GM18907 (cell line): ENCODE results near the gene PLD3.
"Not testable (repeated sequence)": the region's sequence is repeated elsewhere in the genome, so short reads cannot be mapped to it uniquely, and the experiment has no call there.

Experiments used
- ATAC-seq: cut with Tn5 transposase; IDR thresholded peaks from one replicate; pipeline ENCODE4 v1.9.1; 2021; ENCODE audit warnings: mild to moderate bottlenecking, moderate library complexity; ENCODE audit not compliant: unreplicated experiment

PLD3 gene

DNA sequence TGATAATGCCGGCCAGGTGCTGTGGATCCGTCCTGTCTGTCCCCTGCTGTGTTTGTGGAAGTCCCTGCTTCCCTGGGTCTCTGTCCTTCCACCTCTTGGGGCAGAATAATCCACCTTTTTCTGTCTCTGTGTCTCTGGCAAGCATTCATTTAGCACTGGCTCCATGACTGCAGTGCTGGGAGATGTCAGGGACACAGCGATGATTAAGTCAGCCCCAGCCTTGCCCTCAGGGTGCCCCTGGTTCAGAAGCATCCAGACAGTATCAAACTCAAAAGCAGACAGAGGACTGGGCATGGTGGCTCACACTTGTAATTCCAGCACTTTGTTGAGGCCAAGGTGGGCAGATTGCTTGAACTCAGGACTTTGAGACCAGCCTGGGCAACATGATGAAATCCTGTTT lies 40.0 kb downstream of the PLD3 start:
- no peak for ATAC-seq

DNA sequence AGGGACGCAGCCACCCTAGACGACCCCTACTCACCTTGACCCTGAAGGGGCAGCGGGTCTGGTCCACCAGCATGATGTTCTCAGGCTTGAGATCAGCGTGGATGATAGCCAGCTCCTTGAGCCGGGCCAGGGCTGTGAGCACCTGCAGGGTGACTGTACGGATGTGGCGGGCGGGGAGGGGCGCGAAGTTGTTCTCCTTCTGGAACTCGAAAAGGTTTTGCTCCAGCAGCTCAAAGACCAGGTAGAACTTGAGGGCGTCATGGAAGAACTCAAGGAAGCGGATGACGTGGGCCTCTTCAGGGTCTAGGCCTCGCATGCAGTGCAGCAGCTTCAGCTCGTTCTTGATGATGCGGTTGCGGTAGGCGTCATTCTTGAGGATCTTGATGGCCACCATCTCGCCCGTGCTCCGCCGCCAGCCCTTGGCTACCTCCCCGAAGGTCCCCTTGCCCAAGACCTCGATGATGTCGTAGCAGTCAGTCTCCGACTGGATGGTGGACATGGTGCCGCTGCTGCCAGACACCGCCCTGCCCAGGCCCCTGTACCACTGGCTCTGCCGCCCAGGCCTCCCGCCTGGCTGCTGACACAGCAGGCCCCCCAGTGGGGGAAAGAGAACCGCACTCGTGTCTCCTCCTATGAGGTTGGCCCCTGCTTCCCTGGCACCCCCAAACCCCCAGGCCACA lies 41.0 kb downstream of the PLD3 start:
- no peak for ATAC-seq

DNA sequence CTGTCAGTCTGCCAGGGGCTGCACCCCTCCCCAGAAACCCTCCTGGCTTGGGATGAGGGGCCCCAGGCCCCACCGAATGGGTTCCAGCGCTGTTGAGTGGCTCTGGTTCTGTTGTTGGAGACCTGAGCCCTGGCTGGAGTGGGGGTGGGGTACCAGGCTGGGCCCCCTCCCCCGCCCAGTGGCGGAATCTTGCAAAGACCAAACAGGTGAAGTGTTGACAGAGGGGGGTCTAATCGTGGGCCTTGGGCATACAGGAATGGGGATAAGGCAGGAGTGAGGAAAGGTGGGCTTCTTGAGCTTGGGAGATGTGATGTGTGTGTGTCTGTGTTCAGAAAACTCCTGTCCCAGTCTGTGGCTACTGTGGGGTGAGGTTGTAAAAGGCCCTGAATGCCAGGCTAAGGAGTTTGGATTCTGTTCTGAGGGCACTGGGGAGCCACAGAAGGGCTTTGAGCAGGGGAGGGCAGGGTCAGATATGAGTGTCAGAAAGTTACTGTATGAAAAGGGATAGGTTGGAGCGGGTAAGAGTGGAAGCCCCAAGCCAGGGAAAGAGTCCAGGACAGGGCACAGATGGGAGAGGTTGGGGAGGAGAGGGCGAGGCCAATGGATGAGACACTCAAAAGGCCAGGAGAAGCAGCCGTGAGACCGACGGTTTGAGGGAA lies 41.7 kb downstream of the PLD3 start, which contains the start of gene HIPK4:
Gene HIPK4 (minus strand): TSS at position 98 of the 659 bp plus-strand sequence. CDS start 279 bp downstream, outside the sequence.
- no peak for ATAC-seq

DNA sequence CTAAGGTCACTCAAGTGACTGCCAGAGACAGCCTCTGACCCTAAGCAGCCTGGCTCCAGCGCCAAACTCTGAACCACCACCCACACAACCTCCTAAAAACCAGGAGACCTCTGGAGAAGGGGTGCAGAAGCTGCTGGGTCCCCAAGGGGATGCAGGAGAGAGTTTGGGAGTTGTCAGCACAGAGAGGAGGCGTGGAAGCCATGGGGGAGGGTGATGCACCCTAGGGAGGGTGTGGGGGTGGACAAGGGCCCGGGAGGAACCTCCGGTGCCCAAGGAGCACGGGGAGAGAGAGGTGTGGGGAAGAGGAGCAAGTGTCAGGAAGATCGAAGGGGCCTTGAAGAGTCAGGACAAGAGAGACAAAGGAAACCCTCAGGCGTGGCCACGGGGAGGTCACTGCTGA lies 43.6 kb downstream of the PLD3 start:
- ATAC-seq: no peak

DNA sequence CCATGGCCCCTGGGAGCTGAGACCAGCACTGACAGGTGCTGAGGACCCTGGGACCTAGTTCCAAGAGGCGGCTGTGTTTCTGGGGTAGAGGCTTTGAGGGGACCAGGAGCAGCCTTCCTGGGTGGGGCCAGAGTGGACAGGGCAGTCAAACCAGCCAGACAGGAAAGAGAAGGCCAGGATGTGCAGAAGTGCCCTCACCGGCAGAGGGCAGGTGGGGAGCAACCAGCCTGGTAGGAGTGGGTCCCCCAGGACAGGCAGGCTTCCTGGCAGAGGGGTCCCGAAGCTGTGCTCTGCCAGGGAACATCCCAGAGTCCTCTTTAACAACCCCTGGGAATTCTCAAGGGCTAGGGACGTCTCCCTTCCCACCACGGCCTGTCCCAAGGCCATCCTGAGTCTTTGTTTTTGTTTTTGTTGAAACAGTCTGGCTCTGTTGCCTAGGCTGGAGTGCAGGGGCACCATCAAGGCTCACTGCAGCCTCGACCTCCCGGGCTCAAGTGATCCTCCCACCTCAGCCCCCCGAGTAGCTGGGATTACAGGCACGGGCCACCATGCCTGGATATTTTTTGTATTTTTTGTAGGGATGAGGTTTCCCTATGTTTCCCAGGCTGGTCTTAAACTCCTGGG lies 44.5 kb downstream of the PLD3 start:
- ATAC-seq: no peak

DNA sequence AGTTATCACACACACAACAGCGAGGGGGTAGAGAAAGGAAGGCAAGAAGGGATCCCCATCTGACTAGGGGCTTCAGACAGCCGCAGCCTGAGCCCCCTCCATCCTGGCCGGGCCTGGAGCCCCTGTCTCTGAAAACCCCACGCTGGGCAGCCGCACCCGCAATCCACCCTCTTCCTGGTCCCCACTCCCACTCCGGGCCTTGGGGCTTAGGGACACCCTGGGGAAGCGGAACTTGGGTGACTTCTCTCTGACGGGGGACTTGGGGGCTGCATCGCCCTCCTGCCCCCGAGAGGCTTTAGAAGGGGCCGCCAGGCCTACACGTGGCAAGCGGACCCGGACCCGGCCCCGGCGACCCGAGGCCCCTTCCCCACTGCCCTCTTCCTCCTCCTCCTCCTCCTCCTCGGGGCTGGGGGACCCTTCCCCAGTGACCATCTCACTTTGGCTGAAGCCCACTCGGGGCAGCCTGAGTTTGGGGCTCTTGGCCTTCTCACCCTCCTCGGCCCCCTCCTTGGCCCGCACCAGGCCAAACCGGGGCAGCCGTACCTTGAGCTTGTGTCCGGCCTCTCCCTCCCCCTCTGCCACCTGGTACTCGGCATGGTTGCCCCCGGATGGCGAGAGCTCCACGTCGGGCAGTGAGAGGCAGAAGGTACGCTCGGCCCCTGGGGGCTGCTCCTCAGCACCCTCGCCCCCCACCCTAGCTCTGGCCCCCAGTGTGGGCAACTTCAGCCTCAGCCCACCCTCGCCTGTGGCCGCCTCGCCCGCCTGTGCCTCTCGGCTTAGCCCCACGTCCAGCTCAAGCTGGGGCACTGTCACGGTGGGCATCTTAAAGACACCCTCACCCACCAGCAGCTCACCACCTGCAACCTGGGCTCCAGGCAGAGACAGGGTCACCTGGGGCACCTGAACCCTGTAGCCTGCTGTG lies 45.7 kb downstream of the PLD3 start:
- no peak for ATAC-seq

DNA sequence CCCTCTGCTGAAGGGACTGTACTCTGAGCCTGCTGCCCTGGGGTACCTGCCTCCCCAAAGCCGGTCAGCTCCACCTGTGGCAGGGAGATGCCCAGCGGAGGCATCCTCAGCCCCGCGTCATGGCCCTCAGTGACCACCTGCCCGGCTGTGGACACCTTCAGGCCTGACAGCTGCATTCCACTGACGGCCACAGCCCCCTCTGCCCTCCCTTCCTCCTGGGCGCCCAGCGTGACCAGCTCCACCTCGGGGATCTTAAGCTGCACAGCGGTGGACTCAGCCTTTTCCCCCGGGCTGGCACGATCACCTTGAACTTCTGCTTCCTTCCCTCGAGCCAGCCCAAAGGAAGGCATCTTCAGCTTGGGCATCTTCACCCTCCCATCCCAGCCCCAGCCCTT lies 46.3 kb downstream of the PLD3 start:
- ATAC-seq: no peak

DNA sequence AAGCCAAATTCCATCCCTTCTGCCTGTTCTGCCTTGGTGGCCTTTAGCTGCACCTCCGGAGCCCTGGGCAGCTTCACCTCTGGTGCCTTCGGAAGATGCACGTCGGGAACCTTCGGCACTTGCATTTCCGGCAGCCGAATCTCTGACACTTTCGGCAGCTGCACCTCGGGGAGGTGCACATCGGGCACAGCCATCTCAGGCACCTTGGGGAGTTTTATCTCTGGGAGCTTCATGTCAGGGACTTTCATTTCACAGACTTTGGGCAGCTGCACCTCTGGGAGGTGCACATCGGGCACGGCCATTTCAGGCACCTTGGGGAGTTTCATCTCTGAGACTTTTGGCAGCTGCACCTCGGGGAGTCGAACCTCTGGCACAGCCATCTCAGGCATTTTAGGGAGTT lies 47.5 kb downstream of the PLD3 start:
- ATAC-seq: no peak

DNA sequence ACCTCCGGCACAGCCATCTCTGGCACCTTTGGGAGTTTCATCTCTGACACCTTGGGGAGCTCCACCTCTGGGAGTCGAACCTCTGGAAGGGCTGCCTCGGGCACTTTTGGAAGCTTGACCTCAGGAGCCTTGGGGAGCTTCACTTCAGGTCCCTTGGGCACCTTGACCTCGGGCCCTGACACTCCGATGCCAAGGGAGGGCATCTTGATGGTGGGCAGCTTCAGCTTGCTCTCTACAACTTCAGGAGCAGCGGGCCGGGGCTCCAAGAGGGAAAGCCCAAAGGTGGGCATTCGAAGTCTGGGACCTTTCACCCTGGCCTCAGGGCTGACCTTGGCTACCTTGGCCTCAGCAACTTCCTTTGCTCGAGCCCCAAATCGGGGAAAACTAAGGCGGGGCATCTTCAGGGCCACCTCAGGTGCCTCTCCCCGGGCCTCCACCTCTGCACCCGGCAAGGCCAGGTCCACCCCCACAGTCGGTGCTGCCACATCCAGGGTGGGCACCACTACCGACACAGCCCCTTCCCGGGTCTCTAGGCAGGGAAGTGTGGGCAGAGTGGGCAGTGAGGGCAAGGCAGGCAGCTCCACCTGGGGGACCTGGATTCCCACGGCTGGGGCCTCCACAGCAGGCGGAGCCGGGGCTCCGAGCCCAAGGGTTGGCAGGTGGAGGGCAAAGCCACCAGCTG lies 48.5 kb downstream of the PLD3 start:
- no peak for ATAC-seq

DNA sequence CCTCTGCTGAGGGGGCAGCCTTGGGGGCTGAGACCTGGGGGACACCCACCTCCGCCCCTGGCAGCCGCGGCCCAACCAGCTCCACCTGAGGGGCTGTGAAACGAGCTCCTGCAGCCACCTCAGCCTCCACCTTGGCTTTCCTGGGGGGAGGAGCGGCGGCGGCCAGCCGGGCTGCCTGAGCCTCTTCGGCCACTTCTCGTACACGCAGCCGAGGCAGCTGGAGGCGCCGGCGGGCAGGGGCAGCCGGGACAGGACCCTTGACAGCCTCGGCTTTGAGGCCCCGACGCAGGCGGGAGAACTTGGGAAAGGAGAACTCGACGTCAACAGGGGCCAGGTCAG lies 49.0 kb downstream of the PLD3 start:
- ATAC-seq: no peak

DNA sequence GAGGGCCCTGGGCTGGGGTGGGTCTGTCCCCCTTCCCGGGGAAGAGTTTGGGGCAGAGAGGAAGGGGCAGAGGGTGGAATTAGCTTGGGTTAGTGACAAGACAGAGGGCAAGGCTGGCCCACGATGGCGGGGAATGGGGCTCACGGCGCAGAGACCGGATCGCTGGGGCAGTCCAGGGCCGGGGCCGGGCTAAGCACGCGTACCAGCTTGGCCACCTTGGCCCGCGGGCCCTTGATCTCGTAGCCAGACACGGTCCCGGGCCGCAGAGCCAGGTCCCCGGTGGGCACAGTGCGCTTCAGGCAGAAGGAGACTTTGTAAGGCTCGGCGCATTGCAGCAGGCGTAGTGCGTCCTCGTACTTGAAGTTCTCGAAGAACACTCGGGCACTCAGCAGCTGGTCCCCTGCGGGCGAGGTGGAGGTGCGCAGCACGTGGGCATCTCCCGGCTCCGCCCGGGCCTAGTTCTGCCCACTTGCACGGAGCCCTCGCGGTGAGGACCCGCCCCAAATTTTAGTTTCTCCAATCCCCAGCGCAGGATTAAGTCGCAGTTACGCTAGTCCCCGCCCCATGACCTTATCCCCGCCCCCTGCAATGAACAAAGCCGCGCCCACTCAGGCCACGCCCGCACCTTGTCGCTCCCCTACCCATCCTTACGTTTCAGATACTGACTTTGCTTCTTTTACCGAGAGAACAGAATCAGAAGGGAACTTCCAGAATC lies 50.1 kb downstream of the PLD3 start:
- ATAC-seq: no peak

DNA sequence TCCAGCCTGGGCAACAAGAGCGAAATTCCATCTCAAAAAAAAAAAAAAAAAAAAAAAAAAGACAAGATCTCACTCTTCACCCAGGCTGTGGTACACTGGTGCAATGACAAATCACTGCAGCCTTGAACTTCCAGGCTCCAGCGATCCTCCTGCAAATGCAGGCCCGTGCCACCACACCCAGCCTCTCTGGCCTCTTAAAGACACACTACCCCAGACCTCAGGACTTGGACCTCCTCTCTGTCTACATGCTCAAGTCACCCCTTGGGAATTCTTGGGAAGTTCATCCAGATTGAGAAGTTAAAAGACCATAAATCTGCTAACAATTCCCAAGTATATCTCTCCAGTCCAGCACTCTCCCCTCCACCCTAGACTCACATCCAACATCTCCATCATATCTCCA lies 52.1 kb downstream of the PLD3 start:
- no peak for ATAC-seq

DNA sequence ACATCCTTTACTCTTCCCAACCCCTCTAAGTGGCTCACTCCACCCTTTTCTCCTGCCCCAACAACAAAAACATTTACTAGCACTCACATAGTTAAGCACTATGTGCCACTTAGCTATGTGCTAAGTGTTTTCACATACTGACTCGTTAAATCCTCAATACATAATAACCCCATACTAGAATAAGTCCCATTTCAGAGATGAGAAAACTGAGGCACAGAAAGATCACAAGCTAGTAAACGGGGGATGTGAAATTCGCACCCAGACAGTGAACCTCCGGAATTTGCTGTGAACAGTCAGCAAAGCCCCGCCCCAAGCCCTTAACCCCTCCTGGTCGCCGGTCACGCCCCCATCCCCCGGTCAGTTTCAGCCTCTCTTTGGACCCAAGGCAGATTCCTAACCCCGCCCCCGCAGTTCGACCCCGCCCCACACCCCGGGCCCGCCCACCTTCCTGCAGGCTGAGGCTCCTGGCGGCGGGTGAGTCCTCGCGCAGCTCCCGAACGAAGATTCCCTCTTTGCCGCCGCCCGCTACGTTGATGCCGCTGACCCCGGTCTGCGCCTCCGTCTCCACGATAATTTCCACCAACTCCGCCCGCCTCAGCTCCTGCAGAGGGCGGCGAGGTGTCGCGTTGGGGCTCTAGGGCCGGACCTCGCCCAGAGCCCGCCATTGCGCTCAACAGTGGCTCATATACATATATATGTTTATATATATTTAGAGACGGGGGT lies 54.9 kb downstream of the PLD3 start:
- ATAC-seq: peak; percentile 67

DNA sequence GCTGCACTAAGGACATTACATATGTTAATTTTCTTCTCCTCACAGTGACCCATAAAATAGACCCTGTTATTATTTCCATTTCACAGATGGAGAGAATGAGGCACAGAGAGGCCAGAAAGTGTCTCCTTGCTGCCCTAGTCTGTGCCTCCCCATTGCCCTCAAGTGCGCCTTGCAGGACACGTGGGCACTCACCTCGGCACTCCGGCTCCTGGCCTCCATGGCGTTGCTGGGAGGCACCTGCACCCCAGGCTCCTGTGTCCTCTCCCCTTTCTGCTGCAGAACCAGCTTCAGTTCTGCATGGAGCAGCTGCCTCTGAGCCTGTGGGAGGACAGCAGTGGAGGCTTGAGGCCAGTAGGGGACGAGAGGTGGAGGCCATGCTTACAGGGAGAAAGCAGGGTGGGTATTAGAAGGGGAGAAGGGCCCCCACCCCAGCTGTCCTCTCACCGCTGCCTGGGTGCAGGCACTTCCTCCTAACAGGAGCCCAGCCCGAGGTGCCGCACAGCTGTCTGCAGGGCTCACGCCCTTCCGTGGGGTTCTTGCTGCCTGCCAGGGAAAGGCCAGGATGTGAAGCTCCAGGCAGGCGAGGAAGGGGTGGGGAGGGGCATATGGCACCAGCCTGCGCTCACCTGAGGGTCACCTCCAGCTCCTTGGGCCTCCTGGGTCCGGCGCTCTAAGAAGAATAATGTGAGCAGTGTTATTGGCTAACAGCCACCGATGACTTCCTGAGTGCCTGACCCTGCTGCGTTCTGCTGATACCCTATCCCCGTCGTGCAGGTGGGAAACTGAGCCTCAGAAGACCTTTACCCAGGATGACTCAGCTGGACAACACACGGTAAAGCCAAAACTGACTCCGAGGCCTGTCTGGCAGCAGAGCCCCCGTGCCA lies 59.5 kb downstream of the PLD3 start:
- ATAC-seq: no peak

DNA sequence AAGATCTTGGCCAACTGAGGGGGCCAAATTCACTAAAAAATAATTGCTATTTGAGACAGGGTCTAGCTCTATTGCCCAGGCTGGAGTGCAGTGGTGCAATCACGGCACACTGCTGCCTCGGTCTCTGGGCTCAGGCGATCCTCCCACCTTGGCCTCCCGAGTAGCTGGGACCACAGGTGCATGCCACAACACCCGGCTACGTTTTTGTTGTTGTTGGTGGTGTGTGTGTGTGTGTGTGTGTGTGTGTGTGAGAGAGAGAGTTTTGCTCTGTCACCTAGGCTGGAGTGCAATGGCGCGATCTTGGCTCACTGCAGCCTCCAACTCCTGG lies 60.1 kb downstream of the PLD3 start:
- not testable (repeated sequence) for ATAC-seq

DNA sequence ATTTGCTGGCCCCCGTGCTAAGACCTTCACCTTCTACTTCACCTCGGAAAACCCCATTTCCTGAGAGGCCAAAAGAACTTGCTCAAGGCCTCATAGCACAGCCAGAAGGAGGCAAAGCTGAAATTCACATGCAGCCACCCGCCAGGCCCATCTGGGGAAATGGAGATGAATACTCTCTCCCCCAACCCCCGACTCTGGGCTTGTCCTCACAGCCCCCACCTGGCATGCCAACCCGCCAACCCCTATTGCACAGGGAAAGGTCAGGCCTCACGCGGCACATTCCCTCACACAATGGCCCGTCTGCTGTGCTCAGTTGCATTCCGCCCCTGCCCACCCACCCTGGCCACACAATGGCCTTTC lies 61.5 kb downstream of the PLD3 start:
- no peak for ATAC-seq

DNA sequence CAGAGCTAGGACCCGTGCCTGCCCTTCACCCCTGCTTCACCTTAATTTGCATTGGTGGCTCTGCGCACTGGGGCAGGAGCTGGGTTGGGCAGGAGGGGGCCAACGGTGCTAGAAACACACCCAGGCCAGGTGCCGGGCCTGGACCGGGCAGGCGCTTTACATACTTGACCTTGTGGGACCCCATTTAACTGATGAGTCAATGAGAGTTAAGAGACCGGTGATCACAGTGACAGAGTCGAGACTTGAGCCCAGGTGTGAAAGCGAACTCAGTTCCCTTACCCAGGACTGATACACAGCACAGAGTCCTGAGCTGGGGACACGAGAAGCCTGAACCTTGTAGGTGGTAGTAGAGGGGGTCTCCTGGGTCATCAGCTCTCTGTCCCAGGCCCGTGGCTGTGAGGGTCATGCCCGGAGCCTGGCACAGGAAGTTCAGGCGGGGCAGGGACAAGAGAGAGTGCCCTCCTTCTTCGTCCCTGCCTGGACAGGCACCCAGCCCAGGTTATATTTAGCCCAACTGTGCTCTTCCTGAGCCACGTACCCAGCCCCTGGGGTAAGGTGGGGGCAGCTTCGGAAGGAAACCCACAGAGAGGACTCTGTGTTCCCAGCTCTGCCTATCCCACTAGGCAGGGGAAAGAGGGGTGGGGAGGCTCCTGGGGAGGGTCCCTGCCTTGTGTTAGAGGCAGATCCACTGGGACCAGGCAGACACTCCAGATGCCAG lies 62.8 kb downstream of the PLD3 start:
- ATAC-seq: no peak

DNA sequence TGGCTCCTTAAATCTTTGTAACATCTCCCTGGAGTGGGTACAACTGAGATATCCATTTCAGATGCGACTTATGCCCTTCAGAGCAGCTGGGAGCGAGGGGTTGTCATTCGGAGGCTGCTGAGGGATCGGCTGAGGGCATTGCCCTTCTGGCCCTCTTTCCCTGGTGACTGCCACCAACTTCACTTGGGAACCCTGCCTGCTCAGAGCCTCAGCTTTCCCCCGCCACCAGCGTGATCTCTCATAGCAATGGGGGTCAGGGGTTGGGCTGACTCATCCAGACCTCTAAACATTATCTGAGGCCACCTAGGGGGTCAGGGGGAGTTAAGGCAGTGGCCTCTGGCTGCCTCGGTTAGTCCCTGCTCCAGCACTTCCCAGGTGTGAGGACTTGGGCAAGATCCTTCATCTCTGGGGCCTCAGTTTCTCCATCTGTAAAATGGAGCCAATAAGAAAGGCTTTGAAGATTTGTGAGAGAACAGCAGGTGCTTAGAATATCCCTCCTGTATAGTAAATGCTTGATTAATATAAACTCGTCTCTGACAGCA lies 63.5 kb downstream of the PLD3 start:
- ATAC-seq: no peak
